ENCODE results near the gene MYLK4. TPM values are rescaled to one million over a fixed set of nuclear protein-coding genes. Genes with fewer than 3 reads are reported as not detected.

MYLK4 gene
- total RNA-seq, 4 donors from 2014 or later, result 0.49 to 1.9 (median 1.0) TPM

- DNase-seq, result no peak
- TF ChIP-seq CTCF (IDR thresholded peaks at IDR 0.05) (no peak), POLR2A (IDR thresholded peaks at IDR 0.05) (no peak)
- H3K27ac ChIP-seq, result no peak overlapping the region
- intact Hi-C loops (cut with DNase I), result no loop called here
- WGBS, 2 donors, result 72 to 79% methylated on average over 3 of the region's 3 CpGs
- no peaks in the 10 kb centered on the region for H3K9me3 ChIP-seq
- H3K27me3 ChIP-seq, result peaks cover 0 to 28% (median 0%) of the 10 kb centered on the region in 4 donors
- H3K4me3 ChIP-seq, result no peak overlapping the region
- peaks cover 0 to 10% (median 0%) of the 10 kb centered on the region in 3 donors for H3K4me1 ChIP-seq
- H3K36me3 ChIP-seq, result no peaks in the 10 kb centered on the region
These were observed 104.4 kb downstream of the MYLK4 start for GRCh38 chr6:2646346-2646745.

GRCh38 chr6:2643935-2644539, 106.7 kb downstream of the MYLK4 start:
- H3K4me1 ChIP-seq, result peaks cover 0 to 10% (median 0%) of the 10 kb centered on the region in 3 donors
- H3K36me3 ChIP-seq, result no peaks in the 10 kb centered on the region
- no peak overlapping the region for H3K4me3 ChIP-seq
- no peaks in the 10 kb centered on the region for H3K9me3 ChIP-seq
- DNase-seq, result no peak
- 81 to 84% methylated on average over 5 of the region's 5 CpGs for WGBS, 2 donors
- H3K27ac ChIP-seq, result no peak overlapping the region
- peaks cover 0 to 46% (median 0%) of the 10 kb centered on the region in 4 donors for H3K27me3 ChIP-seq
- intact Hi-C loops (cut with DNase I), result no loop called here
- TF ChIP-seq CTCF (IDR thresholded peaks at IDR 0.05), result no peak
- TF ChIP-seq POLR2A (IDR thresholded peaks at IDR 0.05), result no peak

GRCh38 chr6:2643130-2643529, 107.6 kb downstream of the MYLK4 start:
- Histone ChIP-seq H3K36me3 (no peaks in the 10 kb centered on the region), H3K27me3 (peaks cover 0 to 55% (median 0%) of the 10 kb centered on the region in 4 donors), H3K9me3 (no peaks in the 10 kb centered on the region), H3K4me1 (peaks cover 0 to 10% (median 0%) of the 10 kb centered on the region in 3 donors), H3K27ac (no peak overlapping the region), H3K4me3 (no peak overlapping the region)
- intact Hi-C loops (cut with DNase I), result no loop called here
- no peak for DNase-seq
- TF ChIP-seq CTCF (IDR thresholded peaks at IDR 0.05), result no peak
- no peak for TF ChIP-seq POLR2A (IDR thresholded peaks at IDR 0.05)
- 39 to 67% methylated on average over 2 of the region's 2 CpGs for WGBS, 2 donors

GRCh38 chr6:2641044-2641725, 109.5 kb downstream of the MYLK4 start:
- intact Hi-C loops (cut with DNase I), result no loop called here
- WGBS, 2 donors, result 70 to 73% methylated on average over 14 of the region's 14 CpGs
- no peak for TF ChIP-seq POLR2A (IDR thresholded peaks at IDR 0.05)
- Histone ChIP-seq H3K27ac (no peak overlapping the region), H3K9me3 (no peaks in the 10 kb centered on the region), H3K4me3 (no peak overlapping the region), H3K36me3 (no peaks in the 10 kb centered on the region), H3K4me1 (peaks cover 0 to 9% (median 0%) of the 10 kb centered on the region in 3 donors), H3K27me3 (peaks cover 0 to 51% (median 0%) of the 10 kb centered on the region in 4 donors)
- DNase-seq, result no peak

GRCh38 chr6:2640551-2640950, 110.2 kb downstream of the MYLK4 start:
- DNase-seq, result no peak
- TF ChIP-seq POLR2A (IDR thresholded peaks at IDR 0.05) (no peak), CTCF (IDR thresholded peaks at IDR 0.05) (no peak)
- 68 to 73% methylated on average over 4 of the region's 4 CpGs for WGBS, 2 donors
- Histone ChIP-seq H3K4me3 (no peak overlapping the region), H3K4me1 (peaks cover 0 to 4% (median 0%) of the 10 kb centered on the region in 3 donors), H3K27me3 (peaks cover 0 to 51% (median 0%) of the 10 kb centered on the region in 4 donors), H3K36me3 (no peaks in the 10 kb centered on the region), H3K9me3 (no peaks in the 10 kb centered on the region), H3K27ac (no peak overlapping the region)
- intact Hi-C loops (cut with DNase I), result no loop called here

Data from esophagus squamous epithelium (tissue), 5 donors.